H9 (cell line): Measurements from ENCODE around the gene FAM3B. TPM values are rescaled to one million over a fixed set of nuclear protein-coding genes. Genes with fewer than 3 reads are reported as not detected.

ENCODE experiments used
- DNase-seq: peaks from one replicate; pipeline ENCODE4 v3.0.0-alpha.2; 2017
- H2AFZ ChIP-seq: one replicate; pipeline ENCODE4 v1.6.1; 2013; ENCODE audit warnings: mild to moderate bottlenecking, low read length, control low read depth, moderate library complexity
- H2AK5ac ChIP-seq: 2 replicates; pipeline ENCODE4 v1.6.1; 2013; ENCODE audit warnings: low read length, control low read depth, mixed read lengths; ENCODE audit not compliant: insufficient read length
- H2BK120ac ChIP-seq: one replicate; pipeline ENCODE4 v1.6.1; 2013; ENCODE audit warnings: low read depth, mild to moderate bottlenecking, low read length, control low read depth, inconsistent platforms; ENCODE audit not compliant: poor library complexity, severe bottlenecking
- H2BK12ac ChIP-seq: 2 replicates; pipeline ENCODE4 v1.6.1; 2013; ENCODE audit warnings: low read length, control low read depth, mixed read lengths, low read depth; ENCODE audit not compliant: insufficient read length
- H2BK15ac ChIP-seq: 2 replicates; pipeline ENCODE4 v1.6.1; 2013; ENCODE audit warnings: low read depth, low read length, control low read depth
- H2BK20ac ChIP-seq: one replicate; pipeline ENCODE4 v1.6.1; 2013; ENCODE audit warnings: low read depth, mild to moderate bottlenecking, low read length, control low read depth, inconsistent platforms; ENCODE audit not compliant: poor library complexity, severe bottlenecking
- H2BK5ac ChIP-seq: 2 replicates; pipeline ENCODE4 v1.6.1; 2013; ENCODE audit warnings: low read length, control low read depth, mixed read lengths; ENCODE audit not compliant: insufficient read length
- H3K14ac ChIP-seq: 2 replicates; pipeline ENCODE4 v1.6.1; 2013; ENCODE audit warnings: low read length, control low read depth; ENCODE audit not compliant: insufficient read depth
- H3K18ac ChIP-seq: 2 replicates; pipeline ENCODE4 v1.6.1; 2013; ENCODE audit warnings: low read depth, mild to moderate bottlenecking, mixed read lengths, low read length, control low read depth; ENCODE audit not compliant: insufficient read length
- H3K23ac ChIP-seq: 2 replicates; pipeline ENCODE4 v1.6.1; 2013; ENCODE audit warnings: low read length, control low read depth, mixed read lengths, low read depth; ENCODE audit not compliant: insufficient read length
- H3K23me2 ChIP-seq: 2 replicates; pipeline ENCODE4 v1.6.1; 2013; ENCODE audit warnings: low read depth, mild to moderate bottlenecking, mixed read lengths, low read length, control low read depth; ENCODE audit not compliant: insufficient read length, poor library complexity, severe bottlenecking
- H3K27ac ChIP-seq: 2 replicates; pipeline ENCODE4 v1.5.1; 2013; ENCODE audit warnings: low read length, control low read depth, mixed read lengths, low read depth; ENCODE audit not compliant: insufficient read length
- H3K27me3 ChIP-seq: 2 replicates; pipeline ENCODE4 v1.6.1; 2013; ENCODE audit warnings: low read length, control low read depth, inconsistent platforms; ENCODE audit not compliant: insufficient read depth
- H3K4ac ChIP-seq: 2 replicates; pipeline ENCODE4 v1.6.1; 2013; ENCODE audit warnings: low read depth, mild to moderate bottlenecking, control low read depth, inconsistent platforms, low read length, moderate library complexity
- H3K4me1 ChIP-seq: 2 replicates; pipeline ENCODE4 v1.6.1; 2013; ENCODE audit warnings: low read length, control low read depth, inconsistent platforms; ENCODE audit not compliant: insufficient read depth
- H3K4me2 ChIP-seq: 2 replicates; pipeline ENCODE4 v1.6.1; 2013; ENCODE audit warnings: low read length, control low read depth, mixed read lengths; ENCODE audit not compliant: insufficient read length, insufficient read depth
- H3K56ac ChIP-seq: 2 replicates; pipeline ENCODE4 v1.6.1; 2013; ENCODE audit warnings: low read depth, mild to moderate bottlenecking, mixed read lengths, low read length, control low read depth; ENCODE audit not compliant: insufficient read length
- H3K79me1 ChIP-seq: 2 replicates; pipeline ENCODE4 v1.6.1; 2013; ENCODE audit warnings: low read depth, mild to moderate bottlenecking, moderate library complexity, low read length, control low read depth, inconsistent platforms; ENCODE audit not compliant: insufficient read depth, poor library complexity, severe bottlenecking
- H3K79me2 ChIP-seq: 2 replicates; pipeline ENCODE4 v1.6.1; 2013; ENCODE audit warnings: low read length, control low read depth, inconsistent platforms; ENCODE audit not compliant: insufficient read depth
- H3K9ac ChIP-seq: 2 replicates; pipeline ENCODE4 v1.6.1; 2013; ENCODE audit warnings: low read length, control low read depth, mixed read lengths; ENCODE audit not compliant: insufficient read length; ENCODE audit errors: extremely low read depth
- H3K9me3 ChIP-seq: one replicate; pipeline ENCODE4 v1.6.1; 2013; ENCODE audit warnings: low read depth, low read length, inconsistent platforms; ENCODE audit not compliant: control insufficient read depth
- H3T11ph ChIP-seq: one replicate; pipeline ENCODE4 v1.6.1; 2013; ENCODE audit warnings: mild to moderate bottlenecking, low read length, control low read depth, inconsistent platforms
- H4K20me1 ChIP-seq: one replicate; pipeline ENCODE4 v1.6.1; 2013; ENCODE audit not compliant: control insufficient read depth, insufficient read length, insufficient read depth
- H4K5ac ChIP-seq: 2 replicates; pipeline ENCODE4 v1.6.1; 2013; ENCODE audit warnings: low read depth, mild to moderate bottlenecking, mixed read lengths, low read length, control low read depth; ENCODE audit not compliant: insufficient read length
- H4K8ac ChIP-seq: replicated peaks from 2 replicates; pipeline ENCODE4 v1.6.1; 2013; ENCODE audit warnings: low read length, control low read depth, mixed read lengths, low read depth; ENCODE audit not compliant: insufficient read length
- H4K91ac ChIP-seq: 2 replicates; pipeline ENCODE4 v1.6.1; 2013; ENCODE audit warnings: low read depth, mild to moderate bottlenecking, moderate library complexity, mixed read lengths, low read length, control low read depth; ENCODE audit not compliant: insufficient read length
- H3K27ac Mint-ChIP-seq, 3 experiments: 2 replicates in 2 of 3; 3 replicates in 1 of 3; pipeline ENCODE4 v1.8.0; 2020 to 2021; ENCODE audit warnings: mixed read lengths in 3 of 3, mild to moderate bottlenecking in 1 of 3, moderate library complexity in 1 of 3
- H3K27me3 Mint-ChIP-seq: 2 replicates; pipeline ENCODE4 v1.8.0; 2021; ENCODE audit warnings: low read depth, mild to moderate bottlenecking, moderate library complexity, mixed read lengths
- H3K36me3 Mint-ChIP-seq, 3 experiments: 2 replicates in 2 of 3; 3 replicates in 1 of 3; pipeline ENCODE4 v1.8.0; 2020 to 2021; ENCODE audit warnings: low read depth in 3 of 3, mixed read lengths in 3 of 3; ENCODE audit not compliant: insufficient read depth in 1 of 3
- H3K4me1 Mint-ChIP-seq, 2 experiments: 2 replicates each; pipeline ENCODE4 v1.8.0; 2020; ENCODE audit warnings: mixed read lengths in 2 of 2
- H3K4me3 Mint-ChIP-seq, 2 experiments: 2 replicates in 1 of 2; 3 replicates in 1 of 2; pipeline ENCODE4 v1.8.0; 2020 to 2021; ENCODE audit warnings: mild to moderate bottlenecking in 2 of 2, mixed read lengths in 2 of 2, moderate library complexity in 1 of 2
- H3K9me3 Mint-ChIP-seq, 2 experiments: 2 replicates in 1 of 2; 3 replicates in 1 of 2; pipeline ENCODE4 v1.8.0; 2020; ENCODE audit warnings: mild to moderate bottlenecking in 2 of 2, mixed read lengths in 2 of 2, moderate library complexity in 1 of 2
- CTCF ChIP-seq: fragments of 200-600 bp; sonication (generic); conservative IDR thresholded peaks from 3 replicates; pipeline ENCODE4 v1.8.0; 2021; ENCODE audit warnings: antibody characterized with exemption, mild to moderate bottlenecking
- WGBS: extraction: QIAGEN DNeasy Blood & Tissue Kit; methylation state at CpG from one replicate; pipeline ENCODE4 v1.1.7; 2013; ENCODE audit warnings: missing lambda C conversion rate, low lambda C conversion rate, mixed read lengths; ENCODE audit not compliant: insufficient read length; ENCODE audit errors: extremely low coverage; 5-methylcytosine and 5-hydroxymethylcytosine counted together
- total RNA-seq: library from RNA; stranded (reverse); gene quantifications from 2 replicates; pipeline ENCODE4 v1.2.1, GENCODE V29; 2021

Gene FAM3B
- total RNA-seq, 1 experiment from 2014 or later, result 5.0 TPM

- Histone ChIP-seq H4K5ac (no peak overlapping the region), H2BK15ac (no peak overlapping the region), H2BK5ac (no peak overlapping the region), H3K56ac (no peak overlapping the region), H3K27me3 (no peaks in the 10 kb centered on the region), H2AK5ac (no peak overlapping the region), H3K4me1 (no peaks in the 10 kb centered on the region), H3K9ac (no peak overlapping the region), H3K79me2 (no peaks in the 10 kb centered on the region), H3K23ac (no peak overlapping the region), H4K91ac (no peak overlapping the region), H3T11ph (no peak overlapping the region), H3K9me3 (no peaks in the 10 kb centered on the region), H2BK12ac (no peak overlapping the region), H3K4me2 (no peak overlapping the region), H3K18ac (no peak overlapping the region), H2AFZ (no peak overlapping the region), H4K8ac (no peak overlapping the region), H3K23me2 (no peaks in the 10 kb centered on the region), H2BK20ac (no peak overlapping the region), H2BK120ac (no peak overlapping the region), H3K27ac (no peak overlapping the region), H3K4ac (no peak overlapping the region), H3K79me1 (no peaks in the 10 kb centered on the region), H4K20me1 (no peaks in the 10 kb centered on the region), H3K14ac (no peak overlapping the region)
- DNase-seq, result no peak
- no CpG with 5 or more reads among the region's 4 CpGs for WGBS
- no peak for TF ChIP-seq CTCF
- Mint-ChIP-seq H3K9me3 (peaks cover 3 to 9% of the 10 kb centered on the region in 2 experiments), H3K4me1 (peaks cover 30 to 41% of the 10 kb centered on the region in 2 experiments), H3K4me3 (no peak overlapping the region), H3K27ac (no peak overlapping the region), H3K36me3 (peaks cover 5 to 13% (median 11%) of the 10 kb centered on the region in 3 experiments), H3K27me3 (peaks cover 4% of the 10 kb centered on the region)
Observed at GRCh38 chr21:41277846-41278245, 38.8 kb upstream of the FAM3B start.
